Adrenal gland (tissue), 5 donors: Measurements from ENCODE around the gene RNF130.

Source experiments
- POLR2A ChIP-seq, 2 donors: fragments of 450-650 bp; IDR thresholded peaks; one replicate each; pipeline ENCODE4 v1.6.1; 2017; ENCODE audit warnings: antibody characterized with exemption in 2 of 2, mild to moderate bottlenecking in 2 of 2, moderate library complexity in 1 of 2
- TF ChIP-seq, protein P1 (sequence below), 6 experiments: fragments of 450-650 bp in 4 of 6; fragments of 200-600 bp in 2 of 6; sonication (generic) in 1 of 6; IDR thresholded peaks; 1 replicate in 5 of 6; 2 replicates in 1 of 6; pipeline versions ENCODE4 v1.5.1 to v1.8.0; 2016 to 2021; ENCODE audit warnings: antibody characterized with exemption in 6 of 6, mild to moderate bottlenecking in 2 of 6, moderate library complexity in 1 of 6
- donor health status: DM: no; HTN: no; CAD: no.

DNA sequence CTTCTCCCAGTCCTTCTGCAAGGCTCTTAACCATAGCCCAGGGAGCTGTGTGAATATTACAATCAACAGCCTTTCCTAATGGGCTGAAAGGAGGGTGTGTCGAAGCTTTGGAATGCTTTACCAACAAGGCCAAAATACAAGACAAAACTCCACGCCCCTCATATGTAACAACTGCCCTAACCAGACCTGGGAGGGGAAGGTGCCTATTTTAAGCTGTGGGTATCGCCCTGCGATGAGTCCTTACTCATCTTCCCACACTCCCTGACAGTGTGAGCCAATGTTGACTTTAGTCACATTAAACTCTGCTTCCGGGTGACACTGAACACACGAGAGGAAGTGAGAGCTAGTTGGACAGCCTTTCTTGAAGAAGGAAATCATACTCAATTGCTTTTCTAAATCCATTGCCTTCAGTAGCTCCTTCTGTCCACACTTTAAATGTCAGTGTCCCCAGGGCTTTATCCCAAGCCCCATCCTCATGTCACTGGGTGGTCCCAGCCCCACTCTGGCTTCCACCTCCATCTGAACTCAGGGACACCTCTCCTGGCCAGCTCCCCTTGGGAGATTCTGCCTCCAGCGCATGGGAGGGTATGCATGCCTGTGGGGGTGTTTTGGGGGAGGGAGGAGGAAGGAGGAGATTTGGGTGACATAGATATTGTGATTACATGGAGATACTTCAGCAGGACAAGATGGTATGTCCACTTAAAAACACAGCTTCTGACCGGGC is 157.4 kb downstream of the RNF130 start:
- TF ChIP-seq, protein P1, sequence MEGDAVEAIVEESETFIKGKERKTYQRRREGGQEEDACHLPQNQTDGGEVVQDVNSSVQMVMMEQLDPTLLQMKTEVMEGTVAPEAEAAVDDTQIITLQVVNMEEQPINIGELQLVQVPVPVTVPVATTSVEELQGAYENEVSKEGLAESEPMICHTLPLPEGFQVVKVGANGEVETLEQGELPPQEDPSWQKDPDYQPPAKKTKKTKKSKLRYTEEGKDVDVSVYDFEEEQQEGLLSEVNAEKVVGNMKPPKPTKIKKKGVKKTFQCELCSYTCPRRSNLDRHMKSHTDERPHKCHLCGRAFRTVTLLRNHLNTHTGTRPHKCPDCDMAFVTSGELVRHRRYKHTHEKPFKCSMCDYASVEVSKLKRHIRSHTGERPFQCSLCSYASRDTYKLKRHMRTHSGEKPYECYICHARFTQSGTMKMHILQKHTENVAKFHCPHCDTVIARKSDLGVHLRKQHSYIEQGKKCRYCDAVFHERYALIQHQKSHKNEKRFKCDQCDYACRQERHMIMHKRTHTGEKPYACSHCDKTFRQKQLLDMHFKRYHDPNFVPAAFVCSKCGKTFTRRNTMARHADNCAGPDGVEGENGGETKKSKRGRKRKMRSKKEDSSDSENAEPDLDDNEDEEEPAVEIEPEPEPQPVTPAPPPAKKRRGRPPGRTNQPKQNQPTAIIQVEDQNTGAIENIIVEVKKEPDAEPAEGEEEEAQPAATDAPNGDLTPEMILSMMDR (IDR thresholded peaks at IDR 0.05) = no peak
- TF ChIP-seq POLR2A (IDR thresholded peaks at IDR 0.05) = no peak
